Measurements from ENCODE around the gene SLCO1B1.
"Not testable (repeated sequence)": the region's sequence is repeated elsewhere in the genome, so short reads cannot be mapped to it uniquely, and the experiment has no call there.

SLCO1B1 gene

GRCh38 chr12:21130998-21131397, at the start of gene SLCO1B1:
SLCO1B1 (plus strand) TSS chr12:21131194; CDS start chr12:21141575, 10,381 bp downstream.
- in situ Hi-C loops (cut with MboI; ENCODE audit: low sequenced_read_pairs): no loop called here

- in situ Hi-C loops (cut with MboI; ENCODE audit: low sequenced_read_pairs): not testable (repeated sequence)
Observed at GRCh38 chr12:21084753-21085152, 46.2 kb upstream of the SLCO1B1 start.

GRCh38 chr12:21111732-21112131, 19.3 kb upstream of the SLCO1B1 start:
- in situ Hi-C loops (cut with MboI; ENCODE audit: low sequenced_read_pairs): no loop called here

- in situ Hi-C loops (cut with MboI; ENCODE audit: low sequenced_read_pairs): no loop called here
Observed at GRCh38 chr12:21113266-21113665, 17.7 kb upstream of the SLCO1B1 start.

GRCh38 chr12:21117995-21118394, 13.0 kb upstream of the SLCO1B1 start:
- in situ Hi-C loops (cut with MboI; ENCODE audit: low sequenced_read_pairs): no loop called here

GRCh38 chr12:21118760-21119159, 12.2 kb upstream of the SLCO1B1 start:
- in situ Hi-C loops (cut with MboI; ENCODE audit: low sequenced_read_pairs): no loop called here

GRCh38 chr12:21129351-21129750, 1.6 kb upstream of the SLCO1B1 start:
- in situ Hi-C loops (cut with MboI; ENCODE audit: low sequenced_read_pairs): no loop called here

GRCh38 chr12:21129906-21130305, 1.1 kb upstream of the SLCO1B1 start:
- in situ Hi-C loops (cut with MboI; ENCODE audit: low sequenced_read_pairs): no loop called here

- in situ Hi-C loops (cut with MboI; ENCODE audit: low sequenced_read_pairs): not testable (repeated sequence)
Observed at GRCh38 chr12:21137318-21137999, 6.5 kb downstream of the SLCO1B1 start.

GRCh38 chr12:21138016-21138415, 7.0 kb downstream of the SLCO1B1 start:
- in situ Hi-C loops (cut with MboI; ENCODE audit: low sequenced_read_pairs): no loop called here

GRCh38 chr12:21144309-21144708, 13.3 kb downstream of the SLCO1B1 start:
- in situ Hi-C loops (cut with MboI; ENCODE audit: low sequenced_read_pairs): no loop called here

GRCh38 chr12:21149861-21150260, 18.9 kb downstream of the SLCO1B1 start:
- in situ Hi-C loops (cut with MboI; ENCODE audit: low sequenced_read_pairs): not testable (repeated sequence)

GRCh38 chr12:21151184-21151583, 20.2 kb downstream of the SLCO1B1 start:
- in situ Hi-C loops (cut with MboI; ENCODE audit: low sequenced_read_pairs): no loop called here

GRCh38 chr12:21155522-21156351, 24.7 kb downstream of the SLCO1B1 start:
- in situ Hi-C loops (cut with MboI; ENCODE audit: low sequenced_read_pairs): no loop called here

GRCh38 chr12:21165048-21165447, 34.1 kb downstream of the SLCO1B1 start:
- in situ Hi-C loops (cut with MboI; ENCODE audit: low sequenced_read_pairs): no loop called here

- in situ Hi-C loops (cut with MboI; ENCODE audit: low sequenced_read_pairs): no loop called here
Observed at GRCh38 chr12:21169878-21170472, 39.0 kb downstream of the SLCO1B1 start.

- in situ Hi-C loops (cut with MboI; ENCODE audit: low sequenced_read_pairs): no loop called here
Observed at GRCh38 chr12:21172079-21172478, 41.1 kb downstream of the SLCO1B1 start.

- in situ Hi-C loops (cut with MboI; ENCODE audit: low sequenced_read_pairs): no loop called here
Observed at GRCh38 chr12:21183721-21184275, 52.8 kb downstream of the SLCO1B1 start.

GRCh38 chr12:21190016-21190415, 59.0 kb downstream of the SLCO1B1 start:
- in situ Hi-C loops (cut with MboI; ENCODE audit: low sequenced_read_pairs): no loop called here

GRCh38 chr12:21214433-21214832, 83.4 kb downstream of the SLCO1B1 start:
- in situ Hi-C loops (cut with MboI; ENCODE audit: low sequenced_read_pairs): not testable (repeated sequence)

GRCh38 chr12:21219206-21219605, 88.2 kb downstream of the SLCO1B1 start:
- in situ Hi-C loops (cut with MboI; ENCODE audit: low sequenced_read_pairs): no loop called here

Data from HL-60/S4 treated with phorbol 12-myristate 13-acetate at 8.2 ng/mL for 4 days and 3 days (cell line).